Measurements from ENCODE around the gene CPXM2.

Gene CPXM2

DNA sequence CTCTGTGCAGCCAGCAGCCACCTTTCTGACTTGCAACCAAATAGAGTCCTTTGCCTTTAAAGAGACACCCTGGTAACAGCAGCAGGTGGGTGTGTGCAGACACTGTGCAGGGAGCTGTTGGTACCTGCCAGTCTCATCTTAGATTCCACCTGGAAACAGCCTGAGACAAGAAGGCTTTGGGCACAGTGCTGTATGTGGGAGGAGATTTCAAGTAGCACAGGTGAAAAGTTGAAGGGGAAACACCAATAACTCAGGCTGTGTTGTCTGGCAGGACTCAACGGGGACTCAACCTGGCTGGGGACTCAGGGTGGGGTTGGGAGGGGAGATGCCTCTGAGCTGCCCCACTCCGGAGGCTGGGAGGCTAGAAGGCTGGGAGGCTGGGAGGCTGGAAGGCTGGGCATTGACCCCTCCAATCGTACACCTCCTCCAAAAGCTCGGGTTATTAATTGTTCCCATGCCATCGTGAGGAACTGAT lies 6.7 kb downstream of the CPXM2 start:
- no peak for TF ChIP-seq CEBPB (IDR thresholded peaks at IDR 0.05)
- TF ChIP-seq CREB1 (IDR thresholded peaks at IDR 0.05; ENCODE audit: low read depth) = no peak
- no peak for TF ChIP-seq TAF1 (IDR thresholded peaks at IDR 0.05; ENCODE audit: low read depth)

DNA sequence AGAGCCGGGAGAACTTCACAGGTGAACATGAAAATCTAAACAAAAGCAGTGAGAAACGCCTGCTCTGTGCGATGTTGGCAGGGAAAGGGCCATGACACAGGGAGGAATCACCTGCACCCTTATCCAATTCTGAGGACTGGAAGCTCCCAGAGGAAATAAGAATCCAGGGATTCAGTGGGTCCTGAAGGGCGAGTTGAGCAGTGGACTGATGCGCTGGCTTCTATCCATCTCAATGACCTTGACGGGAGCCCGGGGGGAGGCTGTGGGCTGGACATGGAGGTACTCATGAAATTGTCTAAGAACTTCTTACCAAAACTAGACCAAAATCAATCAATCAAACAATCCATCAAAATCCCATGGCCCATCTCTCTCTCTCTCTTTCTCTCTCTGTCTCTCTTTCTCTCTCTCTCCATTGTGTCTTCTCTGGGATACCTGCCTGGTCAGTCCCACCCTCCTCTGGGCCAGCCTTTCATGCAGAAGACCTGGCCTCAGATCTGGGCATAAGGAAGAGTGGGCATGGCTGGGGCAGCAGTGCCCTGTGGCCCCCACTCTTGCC lies 7.2 kb downstream of the CPXM2 start:
- TF ChIP-seq, protein P1, sequence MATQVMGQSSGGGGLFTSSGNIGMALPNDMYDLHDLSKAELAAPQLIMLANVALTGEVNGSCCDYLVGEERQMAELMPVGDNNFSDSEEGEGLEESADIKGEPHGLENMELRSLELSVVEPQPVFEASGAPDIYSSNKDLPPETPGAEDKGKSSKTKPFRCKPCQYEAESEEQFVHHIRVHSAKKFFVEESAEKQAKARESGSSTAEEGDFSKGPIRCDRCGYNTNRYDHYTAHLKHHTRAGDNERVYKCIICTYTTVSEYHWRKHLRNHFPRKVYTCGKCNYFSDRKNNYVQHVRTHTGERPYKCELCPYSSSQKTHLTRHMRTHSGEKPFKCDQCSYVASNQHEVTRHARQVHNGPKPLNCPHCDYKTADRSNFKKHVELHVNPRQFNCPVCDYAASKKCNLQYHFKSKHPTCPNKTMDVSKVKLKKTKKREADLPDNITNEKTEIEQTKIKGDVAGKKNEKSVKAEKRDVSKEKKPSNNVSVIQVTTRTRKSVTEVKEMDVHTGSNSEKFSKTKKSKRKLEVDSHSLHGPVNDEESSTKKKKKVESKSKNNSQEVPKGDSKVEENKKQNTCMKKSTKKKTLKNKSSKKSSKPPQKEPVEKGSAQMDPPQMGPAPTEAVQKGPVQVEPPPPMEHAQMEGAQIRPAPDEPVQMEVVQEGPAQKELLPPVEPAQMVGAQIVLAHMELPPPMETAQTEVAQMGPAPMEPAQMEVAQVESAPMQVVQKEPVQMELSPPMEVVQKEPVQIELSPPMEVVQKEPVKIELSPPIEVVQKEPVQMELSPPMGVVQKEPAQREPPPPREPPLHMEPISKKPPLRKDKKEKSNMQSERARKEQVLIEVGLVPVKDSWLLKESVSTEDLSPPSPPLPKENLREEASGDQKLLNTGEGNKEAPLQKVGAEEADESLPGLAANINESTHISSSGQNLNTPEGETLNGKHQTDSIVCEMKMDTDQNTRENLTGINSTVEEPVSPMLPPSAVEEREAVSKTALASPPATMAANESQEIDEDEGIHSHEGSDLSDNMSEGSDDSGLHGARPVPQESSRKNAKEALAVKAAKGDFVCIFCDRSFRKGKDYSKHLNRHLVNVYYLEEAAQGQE (IDR thresholded peaks at IDR 0.05; ENCODE audit: low read depth) = no peak
- TF ChIP-seq TAF1 (IDR thresholded peaks at IDR 0.05; ENCODE audit: low read depth) (no peak), MAX (IDR thresholded peaks at IDR 0.05) (no peak), EGR1 (IDR thresholded peaks at IDR 0.05) (no peak), CEBPB (IDR thresholded peaks at IDR 0.05) (no peak), FOXM1 (IDR thresholded peaks at IDR 0.05; ENCODE audit: borderline replicate concordance, low read depth) (no peak)

DNA sequence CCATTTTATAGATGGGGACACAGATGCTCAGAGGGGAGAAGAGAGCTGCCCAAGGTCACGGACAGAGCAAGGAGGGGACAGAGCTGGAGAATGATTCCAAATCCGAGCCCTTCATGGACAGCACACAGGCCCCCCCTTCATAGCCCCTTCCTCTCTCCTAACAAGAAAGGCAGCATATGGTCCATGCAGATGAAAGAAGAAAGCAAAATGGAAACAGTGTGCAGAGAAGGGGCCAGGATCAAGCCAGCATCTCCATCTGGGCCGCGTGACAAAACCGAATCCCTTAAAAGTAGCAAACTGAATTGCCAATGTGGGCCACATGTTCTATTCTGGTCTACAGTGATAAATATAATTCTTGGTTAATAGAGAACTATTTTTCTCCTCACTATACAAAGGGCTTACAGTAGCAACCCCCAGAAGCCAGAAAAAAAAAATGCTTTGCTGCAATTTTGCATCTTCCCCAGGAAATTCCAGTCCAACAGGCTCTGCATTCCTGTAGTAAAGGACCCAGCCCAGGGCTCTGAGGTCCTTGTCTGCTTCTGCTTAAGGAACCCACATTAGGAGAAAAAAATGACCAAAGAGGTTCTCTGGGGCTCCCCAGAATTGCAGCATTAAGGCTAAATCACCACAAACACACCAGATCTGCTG lies 7.8 kb downstream of the CPXM2 start:
- TF ChIP-seq CREB1 (IDR thresholded peaks at IDR 0.05; ENCODE audit: low read depth) (no peak), EGR1 (IDR thresholded peaks at IDR 0.05) (no peak), RAD21 (IDR thresholded peaks at IDR 0.05; ENCODE audit: low read depth) (no peak), TEAD4 (IDR thresholded peaks at IDR 0.05) (no peak), CEBPB (IDR thresholded peaks at IDR 0.05) (no peak)

DNA sequence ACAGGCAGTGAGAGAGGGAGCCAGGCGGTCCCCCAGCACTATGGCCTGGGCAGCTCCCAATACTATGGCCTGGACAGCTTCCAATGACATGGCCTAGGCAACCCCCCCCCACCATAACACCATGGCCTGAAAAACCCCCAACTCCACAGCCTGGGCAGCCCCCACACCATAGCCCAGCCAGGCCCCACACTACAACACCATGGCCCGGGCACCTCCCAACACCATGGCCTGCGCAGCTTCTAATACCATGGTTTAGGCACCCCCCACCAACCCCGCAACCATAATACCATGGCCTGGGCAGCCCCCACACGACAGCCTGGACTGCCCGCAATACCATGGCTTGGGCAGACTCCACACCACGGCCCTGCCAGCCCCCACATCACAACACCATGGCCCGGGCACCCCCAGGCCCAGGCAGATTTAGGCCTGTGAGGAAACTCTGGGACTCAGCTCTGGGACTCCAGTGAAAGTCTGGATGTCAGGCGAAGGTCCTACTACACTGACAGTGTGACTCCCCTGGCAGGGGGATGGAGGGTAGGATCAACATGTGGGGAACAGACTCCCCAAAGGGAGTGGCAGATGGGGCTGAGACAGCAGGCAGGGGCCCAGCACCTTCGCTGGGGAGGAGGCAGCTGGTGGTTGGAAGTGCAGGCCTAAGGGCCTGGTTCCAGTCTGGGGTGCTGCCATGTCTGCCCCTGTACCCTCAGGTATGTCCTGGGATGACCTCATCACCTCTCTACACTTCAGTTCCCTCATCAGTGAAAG lies 8.7 kb downstream of the CPXM2 start:
- TF ChIP-seq TCF12 (IDR thresholded peaks at IDR 0.05; ENCODE audit: low read depth) (no peak), MAX (IDR thresholded peaks at IDR 0.05) (no peak), YY1 (IDR thresholded peaks at IDR 0.05; ENCODE audit: low read depth) (no peak), USF1 (IDR thresholded peaks at IDR 0.05) (no peak), CEBPB (IDR thresholded peaks at IDR 0.05) (no peak), CREB1 (IDR thresholded peaks at IDR 0.05; ENCODE audit: low read depth) (no peak), FOXM1 (IDR thresholded peaks at IDR 0.05; ENCODE audit: borderline replicate concordance, low read depth) (no peak), EP300 (IDR thresholded peaks at IDR 0.05; ENCODE audit: borderline replicate concordance) (no peak), TEAD4 (IDR thresholded peaks at IDR 0.05) (no peak), NFIC (IDR thresholded peaks at IDR 0.05) (no peak), RAD21 (IDR thresholded peaks at IDR 0.05; ENCODE audit: low read depth) (no peak), EGR1 (IDR thresholded peaks at IDR 0.05) (no peak), ZBTB7A (IDR thresholded peaks at IDR 0.05; ENCODE audit: low read depth) (no peak), TAF1 (IDR thresholded peaks at IDR 0.05; ENCODE audit: low read depth) (no peak)
- TF ChIP-seq, protein P1 (IDR thresholded peaks at IDR 0.05; ENCODE audit: low read depth) = no peak

- TF ChIP-seq MAX (IDR thresholded peaks at IDR 0.05) = no peak
- no peak for TF ChIP-seq TEAD4 (IDR thresholded peaks at IDR 0.05)
Observed at GRCh38 chr10:123882177-123882576, 9.4 kb downstream of the CPXM2 start.

DNA sequence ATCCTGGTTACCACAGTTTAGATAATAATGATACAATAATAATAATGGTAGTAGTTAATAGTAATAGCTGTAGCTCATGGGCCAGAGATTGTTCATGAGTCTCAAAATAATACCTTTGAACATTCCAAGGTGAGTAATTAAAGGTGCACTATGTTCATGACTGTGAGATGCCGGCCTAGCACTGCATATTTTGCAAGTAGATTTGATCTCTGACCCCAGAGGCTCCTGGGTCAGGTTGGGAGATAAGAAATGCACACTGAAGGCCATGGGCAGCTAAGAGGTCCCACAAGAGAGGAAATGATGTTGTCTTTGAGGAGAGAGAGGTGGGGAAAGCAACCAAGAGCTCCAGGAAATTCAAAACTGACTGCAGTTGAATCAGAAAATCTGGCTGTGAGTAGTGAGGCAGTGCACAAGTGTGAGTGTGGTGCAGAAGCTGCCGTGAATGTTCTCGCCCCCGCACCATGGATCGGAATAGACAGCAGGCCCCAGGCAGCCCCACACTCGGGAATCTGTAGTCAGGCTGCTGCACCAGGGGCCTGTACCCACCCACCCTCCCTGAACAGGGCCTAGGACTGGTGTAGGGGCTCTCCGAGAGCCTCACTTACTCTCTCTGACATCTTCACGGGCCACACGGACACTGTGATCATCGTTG lies 11.9 kb downstream of the CPXM2 start:
- TF ChIP-seq CEBPB (IDR thresholded peaks at IDR 0.05) = no peak
- no peak for TF ChIP-seq CREB1 (IDR thresholded peaks at IDR 0.05; ENCODE audit: low read depth)
- TF ChIP-seq EP300 (IDR thresholded peaks at IDR 0.05; ENCODE audit: borderline replicate concordance) = no peak
- no peak for TF ChIP-seq RAD21 (IDR thresholded peaks at IDR 0.05; ENCODE audit: low read depth)
- TF ChIP-seq EGR1 (IDR thresholded peaks at IDR 0.05) = no peak
- TF ChIP-seq NFIC (IDR thresholded peaks at IDR 0.05) = no peak
- TF ChIP-seq, protein P1 (IDR thresholded peaks at IDR 0.05; ENCODE audit: low read depth) = no peak
- no peak for TF ChIP-seq MAX (IDR thresholded peaks at IDR 0.05)
- TF ChIP-seq TAF1 (IDR thresholded peaks at IDR 0.05; ENCODE audit: low read depth) = no peak
- TF ChIP-seq YY1 (IDR thresholded peaks at IDR 0.05; ENCODE audit: low read depth) = no peak
- TF ChIP-seq FOXM1 (IDR thresholded peaks at IDR 0.05; ENCODE audit: borderline replicate concordance, low read depth) = no peak
- no peak for TF ChIP-seq USF1 (IDR thresholded peaks at IDR 0.05)
- no peak for TF ChIP-seq TEAD4 (IDR thresholded peaks at IDR 0.05)

Measured in Ishikawa (cell line).